H1 (cell line): ENCODE measurements around the gene APBA3. TPM values are rescaled to one million over a fixed set of nuclear protein-coding genes. Genes with fewer than 3 reads are reported as not detected.

ENCODE experiments used
- CTCF ChIA-PET: fragments of 300-600 bp; sonication (Branson Sonifier 250); formaldehyde crosslinking; loops from one replicate; lab custom pipeline; 2021; ENCODE audit not compliant: partially characterized antibody; lab: Charles Lee
- POLR2A ChIA-PET: fragments of 300-600 bp; sonication (Branson Sonifier 250); formaldehyde crosslinking; loops from one replicate; lab custom pipeline; 2021; ENCODE audit warnings: inconsistent platforms; ENCODE audit not compliant: partially characterized antibody; lab: Charles Lee
- DNase-seq, 2 experiments: peaks; one replicate each; pipeline versions ENCODE4 v3.0.0 to v3.0.0-alpha.2; 2010 to 2022; ENCODE audit warnings: low spot score in 2 of 2, low read depth in 1 of 2, mixed read lengths in 1 of 2
- FAIRE-seq: peaks from 2 replicates; lab custom pipeline; 2011; peaks lifted over from hg19 to GRCh38; lab: Jason Lieb, UNC
- H2AFZ ChIP-seq: 2 replicates; pipeline ENCODE4 v1.8.1; 2012; ENCODE audit warnings: low read length, inconsistent platforms
- H2AK5ac ChIP-seq: 2 replicates; pipeline ENCODE4 v1.6.1; 2013; ENCODE audit warnings: low read depth, low read length
- H2BK120ac ChIP-seq: replicated peaks from 2 replicates; pipeline ENCODE3; 2013; ENCODE audit warnings: low read depth, low read length, inconsistent platforms
- H2BK12ac ChIP-seq: 2 replicates; pipeline ENCODE4 v1.6.1; 2013; ENCODE audit warnings: low read depth, low read length
- H2BK15ac ChIP-seq: 2 replicates; pipeline ENCODE4 v1.6.1; 2013; ENCODE audit warnings: low read length
- H2BK20ac ChIP-seq: 2 replicates; pipeline ENCODE4 v1.6.1; 2013; ENCODE audit warnings: low read length
- H2BK5ac ChIP-seq: 2 replicates; pipeline ENCODE4 v1.6.1; 2013; ENCODE audit warnings: low read depth, low read length
- H3K14ac ChIP-seq: 2 replicates; pipeline ENCODE4 v1.6.1; 2013; ENCODE audit warnings: inconsistent platforms; ENCODE audit not compliant: insufficient read length
- H3K18ac ChIP-seq: 2 replicates; pipeline ENCODE4 v1.6.1; 2013; ENCODE audit warnings: low read length; ENCODE audit errors: extremely low read depth
- H3K23ac ChIP-seq: 2 replicates; pipeline ENCODE4 v1.6.1; 2013; ENCODE audit warnings: inconsistent platforms; ENCODE audit not compliant: insufficient read length
- H3K23me2 ChIP-seq: 2 replicates; pipeline ENCODE4 v1.6.1; 2013; ENCODE audit warnings: low read depth, low read length
- H3K27ac ChIP-seq: 2 replicates; pipeline ENCODE4 v1.6.1; 2011; ENCODE audit warnings: low read depth, low read length, inconsistent platforms
- H3K27me3 ChIP-seq, 4 experiments: replicated peaks in 1 of 4; 1 replicate in 1 of 4; 2 replicates in 3 of 4; pipeline versions ENCODE4 v1.6.1 to v1.8.1; 2011 to 2013; ENCODE audit warnings: low read length in 3 of 4, mild to moderate bottlenecking in 3 of 4, inconsistent platforms in 2 of 4, mixed read lengths in 2 of 4, moderate library complexity in 1 of 4; ENCODE audit not compliant: control insufficient read depth in 3 of 4, insufficient read depth in 3 of 4; ENCODE audit errors: extremely low read depth in 1 of 4
- H3K36me3 ChIP-seq, 4 experiments: 2 replicates each; pipeline versions ENCODE4 v1.6.1 to v1.8.1; 2011 to 2013; ENCODE audit warnings: mild to moderate bottlenecking in 4 of 4, low read length in 3 of 4, moderate library complexity in 2 of 4, control low read depth in 1 of 4, inconsistent platforms in 1 of 4; ENCODE audit not compliant: insufficient read depth in 4 of 4, control insufficient read depth in 2 of 4
- H3K4ac ChIP-seq: replicated peaks from 2 replicates; pipeline ENCODE3; 2013; ENCODE audit warnings: low read length, low read depth, mixed read lengths, inconsistent platforms; ENCODE audit not compliant: insufficient read length
- H3K4me1 ChIP-seq, 4 experiments: replicated peaks in 1 of 4; 1 replicate in 1 of 4; 2 replicates in 3 of 4; pipeline versions ENCODE4 v1.6.1 to v1.8.1; 2011 to 2013; ENCODE audit warnings: low read length in 3 of 4, inconsistent platforms in 2 of 4, mixed read lengths in 1 of 4; ENCODE audit not compliant: insufficient read depth in 4 of 4, control insufficient read depth in 3 of 4
- H3K4me2 ChIP-seq, 2 experiments: 2 replicates each; pipeline versions ENCODE4 v1.6.1 to v1.8.1; 2011 to 2013; ENCODE audit warnings: low read depth in 2 of 2, low read length in 2 of 2, control low read depth in 1 of 2, inconsistent platforms in 1 of 2, mild to moderate bottlenecking in 1 of 2; ENCODE audit not compliant: insufficient read depth in 1 of 2
- H3K4me3 ChIP-seq, 4 experiments: fragments of 200-600, 300-600 bp in 1 of 4; sonication (generic), shearing (Covaris generic), sonication (Bioruptor Twin) in 1 of 4; 2 replicates each; pipeline versions ENCODE4 v1.5.1 to v1.8.1; 2011 to 2016; ENCODE audit warnings: low read length in 4 of 4, low read depth in 3 of 4, control low read depth in 2 of 4, inconsistent platforms in 2 of 4, mild to moderate bottlenecking in 2 of 4, mixed read lengths in 1 of 4, moderate library complexity in 1 of 4; ENCODE audit not compliant: insufficient read depth in 2 of 4; ENCODE audit errors: extremely low read depth in 1 of 4
- H3K56ac ChIP-seq: replicated peaks from 2 replicates; pipeline ENCODE3; 2013; ENCODE audit warnings: low read depth, mild to moderate bottlenecking, mixed read lengths, low read length, inconsistent platforms; ENCODE audit not compliant: insufficient read length
- H3K79me1 ChIP-seq: 2 replicates; pipeline ENCODE4 v1.6.1; 2013; ENCODE audit warnings: low read depth, low read length, control low read depth
- H3K79me2 ChIP-seq, 2 experiments: 2 replicates each; pipeline versions ENCODE4 v1.6.1 to v1.8.1; 2012 to 2013; ENCODE audit warnings: low read length in 2 of 2, mild to moderate bottlenecking in 2 of 2, inconsistent platforms in 1 of 2; ENCODE audit not compliant: insufficient read depth in 2 of 2, control insufficient read depth in 1 of 2
- H3K9ac ChIP-seq, 4 experiments: replicated peaks in 1 of 4; 1 replicate in 1 of 4; 2 replicates in 3 of 4; pipeline versions ENCODE4 v1.6.1 to v1.8.1; 2011 to 2013; ENCODE audit warnings: low read depth in 3 of 4, low read length in 3 of 4, control low read depth in 2 of 4, mild to moderate bottlenecking in 2 of 4, moderate library complexity in 2 of 4, inconsistent platforms in 1 of 4; ENCODE audit errors: extremely low read depth in 1 of 4
- H3K9me3 ChIP-seq, 2 experiments: 2 replicates each; pipeline versions ENCODE4 v1.6.1 to v1.8.1; 2012 to 2013; ENCODE audit warnings: mild to moderate bottlenecking in 2 of 2, moderate library complexity in 2 of 2, control low read depth in 1 of 2, inconsistent platforms in 1 of 2, low read depth in 1 of 2, low read length in 1 of 2, mixed read lengths in 1 of 2; ENCODE audit not compliant: insufficient read depth in 2 of 2
- H4K20me1 ChIP-seq, 2 experiments: replicated peaks in 1 of 2; 2 replicates each; pipeline versions ENCODE3 to v1.8.1; 2011 to 2013; ENCODE audit warnings: inconsistent platforms in 2 of 2, low read length in 2 of 2, mild to moderate bottlenecking in 1 of 2; ENCODE audit not compliant: insufficient read depth in 2 of 2, control insufficient read depth in 1 of 2
- H4K5ac ChIP-seq: 2 replicates; pipeline ENCODE4 v1.6.1; 2013; ENCODE audit warnings: low read length, low read depth, mixed read lengths, inconsistent platforms; ENCODE audit not compliant: insufficient read length
- H4K8ac ChIP-seq: 2 replicates; pipeline ENCODE4 v1.8.0; 2013; ENCODE audit warnings: mild to moderate bottlenecking, moderate library complexity, low read length, inconsistent platforms; ENCODE audit not compliant: insufficient read depth; ENCODE audit errors: extremely low read depth
- H4K91ac ChIP-seq: replicated peaks from 2 replicates; pipeline ENCODE3; 2013; ENCODE audit warnings: low read length, mixed read lengths, inconsistent platforms; ENCODE audit not compliant: insufficient read length
- BACH1 ChIP-seq: IDR thresholded peaks from 2 replicates; pipeline ENCODE4 v1.6.1; 2012; ENCODE audit warnings: low read length, improper control_type of control experiment
- CHD1 ChIP-seq: IDR thresholded peaks from 2 replicates; pipeline ENCODE4 v1.6.1; 2012; ENCODE audit warnings: low read depth, low read length, improper control_type of control experiment
- CREB1 ChIP-seq: IDR thresholded peaks from 2 replicates; pipeline ENCODE4 v1.6.1; 2012; ENCODE audit warnings: inconsistent platforms
- EP300 ChIP-seq, 2 experiments: IDR thresholded peaks; 1 replicate in 1 of 2; 2 replicates in 1 of 2; pipeline ENCODE4 v1.6.1; 2011 to 2012; ENCODE audit warnings: low read depth in 2 of 2, low read length in 2 of 2, mild to moderate bottlenecking in 2 of 2, borderline replicate concordance in 1 of 2, inconsistent platforms in 1 of 2, moderate library complexity in 1 of 2
- FOSL1 ChIP-seq: IDR thresholded peaks from 2 replicates; pipeline ENCODE4 v1.6.1; 2011; ENCODE audit warnings: mild to moderate bottlenecking, low read depth, low read length, moderate library complexity; ENCODE audit not compliant: insufficient read depth
- JUN ChIP-seq: IDR thresholded peaks from 2 replicates; pipeline ENCODE4 v1.6.1; 2011; ENCODE audit warnings: low read depth, mild to moderate bottlenecking, improper control_type of control experiment, low read length
- KDM1A ChIP-seq: fragments of 200-600, 300-600 bp; sonication (generic); IDR thresholded peaks from 2 replicates; pipeline ENCODE4 v1.7.1; 2016; ENCODE audit warnings: mild to moderate bottlenecking, low read length, borderline replicate concordance
- NANOG ChIP-seq: IDR thresholded peaks from 2 replicates; pipeline ENCODE4 v1.6.1; 2011; ENCODE audit warnings: low read length, low read depth, mild to moderate bottlenecking, inconsistent platforms; ENCODE audit not compliant: insufficient read depth, poor library complexity, severe bottlenecking
- POLR2A ChIP-seq, 2 experiments: IDR thresholded peaks; 1 replicate in 1 of 2; 2 replicates in 1 of 2; pipeline ENCODE4 v1.6.1; 2011; ENCODE audit warnings: low read depth in 2 of 2, low read length in 2 of 2, mild to moderate bottlenecking in 2 of 2; ENCODE audit errors: control extremely low read depth in 1 of 2
- RFX5 ChIP-seq: IDR thresholded peaks from 2 replicates; pipeline ENCODE4 v1.6.1; 2011; ENCODE audit warnings: low read depth, low read length, improper control_type of control experiment, borderline replicate concordance
- SIN3A ChIP-seq, 2 experiments: IDR thresholded peaks in 1 of 2; conservative IDR thresholded peaks in 1 of 2; 2 replicates each; pipeline ENCODE4 v1.6.1; 2011 to 2012; ENCODE audit warnings: low read length in 2 of 2, improper control_type of control experiment in 1 of 2, low read depth in 1 of 2, mild to moderate bottlenecking in 1 of 2
- SIRT6 ChIP-seq: IDR thresholded peaks from one replicate; pipeline ENCODE4 v1.7.1; 2012; ENCODE audit warnings: low read length, inconsistent platforms
- TAF1 ChIP-seq: IDR thresholded peaks from 2 replicates; pipeline ENCODE4 v1.6.1; 2011; ENCODE audit warnings: mild to moderate bottlenecking, low read depth, low read length
- YY1 ChIP-seq: IDR thresholded peaks from 2 replicates; pipeline ENCODE4 v1.6.1; 2011; ENCODE audit warnings: low read depth, mild to moderate bottlenecking, low read length
- WGBS, 2 experiments: shearing (Covaris generic) in 1 of 2; methylation state at CpG; one replicate each; pipeline versions ENCODE4 v1.1.6 to v1.1.7; 2013 to 2015; ENCODE audit warnings: low lambda C conversion rate in 2 of 2, mixed read lengths in 2 of 2, inconsistent platforms in 1 of 2, low coverage in 1 of 2, missing lambda C conversion rate in 1 of 2; ENCODE audit not compliant: insufficient replicate concordance in 2 of 2, insufficient coverage in 1 of 2, insufficient read length in 1 of 2; ENCODE audit errors: extremely low coverage in 1 of 2, missing lambda C conversion rate in 1 of 2; 5-methylcytosine and 5-hydroxymethylcytosine counted together
- polyA plus RNA-seq, 7 experiments: library from polyadenylated mRNA; depleted of rRNA in 3 of 7; stranded (reverse) in 5 of 7; unstranded in 2 of 7; fragments of >200 nt in 5 of 7; fragments of 200-250 nt in 2 of 7; gene quantifications; 1 replicate in 5 of 7; 2 replicates in 1 of 7; 4 replicates in 1 of 7; pipeline versions ENCODE4 v1.2.1 to v1.2.3, GENCODE V29; 2011 to 2013; ENCODE audit warnings: missing spikeins in 2 of 7, mixed read lengths in 2 of 7
- total RNA-seq: library from RNA; stranded (reverse); fragmentation: NEBNext Ultra II Directional; extraction: Animal tissue kit (Norgen Biotek cat#: 25700); gene quantifications from 2 replicates; pipeline ENCODE4 v1.2.1, GENCODE V29; 2021
- TF ChIP-seq, protein P1 (sequence below): IDR thresholded peaks from 2 replicates; pipeline ENCODE4 v1.6.1; 2011; ENCODE audit warnings: low read depth, mild to moderate bottlenecking, low read length; ENCODE audit not compliant: insufficient read depth

The APBA3 gene
- total and polyA plus RNA-seq, 2 of the 8 experiments (the other 6 are each of a cell fraction or from before 2014, with no cell fraction given) = 21.4 to 36.9 TPM

DNA sequence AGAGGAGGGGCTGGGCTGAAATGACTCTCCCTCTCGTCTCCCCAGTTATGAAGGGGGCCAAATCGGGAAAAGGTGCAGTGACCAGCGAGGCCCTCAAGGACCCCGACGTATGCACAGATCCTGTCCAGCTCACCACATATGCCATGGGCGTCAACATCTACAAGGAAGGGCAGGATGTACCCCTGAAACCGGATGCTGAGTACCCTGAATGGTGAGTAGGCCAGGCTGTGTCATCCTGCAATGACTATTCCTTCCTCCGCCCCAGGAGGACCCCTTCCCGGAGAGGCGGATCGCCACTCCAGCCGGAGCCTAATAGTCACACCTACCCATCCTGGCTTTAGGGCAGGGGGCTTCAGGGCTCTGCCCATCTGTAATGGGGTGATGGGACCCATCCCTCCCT is 3.6 kb upstream of the APBA3 start:
- H2AK5ac ChIP-seq = no peak overlapping the region
- H2BK5ac ChIP-seq = no peak overlapping the region
- H4K91ac ChIP-seq = no peak overlapping the region
- no peak overlapping the region for H3K23ac ChIP-seq
- no peaks in the 10 kb centered on the region for H3K27me3 ChIP-seq
- H3K4ac ChIP-seq = no peak overlapping the region
- H2AFZ ChIP-seq = no peak overlapping the region
- no peak overlapping the region for H3K4me2 ChIP-seq
- H4K5ac ChIP-seq = no peak overlapping the region
- H4K20me1 ChIP-seq = peaks cover 0 to 11% of the 10 kb centered on the region in 2 experiments
- no peak overlapping the region for H3K56ac ChIP-seq
- ChIA-PET POLR2A (interaction anchor here (0.7 kb wide), 1 partner anchor 860 kb away, joined by 3 read pairs; no protein-coding TSS in a partner anchor), CTCF (no interaction called here)
- no peak overlapping the region for H3K14ac ChIP-seq
- H2BK20ac ChIP-seq = no peak overlapping the region
- H3K4me3 ChIP-seq = no peak overlapping the region
- H3K79me1 ChIP-seq = peaks cover 3% of the 10 kb centered on the region; the same call in 1 of the 2 replicates
- H3K18ac ChIP-seq = no peak overlapping the region
- peaks cover 0 to 8% (median 3%) of the 10 kb centered on the region in 4 experiments; a peak in 6 of 8 replicates for H3K36me3 ChIP-seq
- H3K27ac ChIP-seq = no peak overlapping the region
- peaks cover 5% of the 10 kb centered on the region for H3K23me2 ChIP-seq
- H3K9ac ChIP-seq = no peak overlapping the region
- H2BK120ac ChIP-seq = no peak overlapping the region
- no peaks in the 10 kb centered on the region for H3K9me3 ChIP-seq
- no peaks in the 10 kb centered on the region for H3K4me1 ChIP-seq
- H2BK15ac ChIP-seq = no peak overlapping the region
- no peak for DNase-seq
- H2BK12ac ChIP-seq = no peak overlapping the region
- FAIRE-seq = no peak
- WGBS, 2 experiments = 97% methylated on average over 10 of the region's 12 CpGs; no CpG with 5 or more reads in 1 of the 2 experiments
- peaks cover 0 to 7% of the 10 kb centered on the region in 2 experiments; a peak in 1 of 4 replicates for H3K79me2 ChIP-seq
- H4K8ac ChIP-seq = peak overlapping the region; percentile 79; the same call in 1 of the 2 replicates
- TF ChIP-seq SIRT6 = no peak
- TF ChIP-seq POLR2A (IDR thresholded peaks at IDR 0.05; ENCODE audit: control extremely low read depth in 1 of 2, low read depth in 2 of 2, low read length in 2 of 2) = no peak
- no peak for TF ChIP-seq TAF1
- TF ChIP-seq NANOG = no peak
- TF ChIP-seq YY1 = no peak
- no peak for TF ChIP-seq FOSL1
- TF ChIP-seq EP300 (IDR thresholded peaks at IDR 0.05; ENCODE audit: borderline replicate concordance in 1 of 2, low read depth in 2 of 2, low read length in 2 of 2) = no peak
- TF ChIP-seq JUN = no peak
- no peak for TF ChIP-seq BACH1
- TF ChIP-seq RFX5 = no peak
- no peak for TF ChIP-seq KDM1A
- TF ChIP-seq, protein P1, sequence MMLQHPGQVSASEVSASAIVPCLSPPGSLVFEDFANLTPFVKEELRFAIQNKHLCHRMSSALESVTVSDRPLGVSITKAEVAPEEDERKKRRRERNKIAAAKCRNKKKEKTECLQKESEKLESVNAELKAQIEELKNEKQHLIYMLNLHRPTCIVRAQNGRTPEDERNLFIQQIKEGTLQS = no peak
- no peak for TF ChIP-seq CHD1
- no peak for TF ChIP-seq SIN3A (conservative IDR thresholded peaks at IDR 0.05 in 1 of 2, IDR thresholded peaks at IDR 0.05 in 1 of 2; ENCODE audit: low read depth in 1 of 2, low read length in 2 of 2)
- TF ChIP-seq CREB1 = no peak
